ENCODE data around the gene ANXA6. TPM values are rescaled to one million over a fixed set of nuclear protein-coding genes. Genes with fewer than 3 reads are reported as not detected.
A peak's percentile ranks its signal among the peaks of the same experiment; 100 is the strongest.

The ANXA6 gene
- total and polyA plus RNA-seq, 2 experiments from 2014 or later = 122 to 152 TPM

GRCh38 chr5:151153766-151154272 is 3.8 kb downstream of the ANXA6 start:
- Histone ChIP-seq H3K27ac (peak overlapping the region; percentile 30), H3K9me2 (replicated peaks; ENCODE audit: insufficient read depth) (no peaks in the 10 kb centered on the region), H3K79me2 (peaks cover 78% of the 10 kb centered on the region), H3K4me2 (no peak overlapping the region), H3K4me1 (ENCODE audit: insufficient read depth) (peaks cover 62% of the 10 kb centered on the region), H3K4me3 (no peak overlapping the region), H3K36me3 (replicated peaks; ENCODE audit: insufficient read depth, low read depth) (no peaks in the 10 kb centered on the region), H3K9me3 (ENCODE audit: low read depth) (no peaks in the 10 kb centered on the region), H2AFZ (no peak overlapping the region), H3K27me3 (no peaks in the 10 kb centered on the region), H4K20me1 (ENCODE audit: insufficient read depth, poor library complexity, severe bottlenecking) (no peaks in the 10 kb centered on the region)
- DNase-seq (ENCODE audit: low spot score) = no peak
- WGBS (ENCODE audit: low lambda C conversion rate, missing lambda C conversion rate) = 87% methylated on average over 3 of the region's 3 CpGs
- no peak for TF ChIP-seq EZH2phosphoT487 (IDR thresholded peaks at IDR 0.05; ENCODE audit: low read depth, severe bottlenecking, unreplicated experiment)
- TF ChIP-seq EZH2 (IDR thresholded peaks at IDR 0.05; ENCODE audit: borderline replicate concordance) = no peak
- no peak for TF ChIP-seq CTCF (IDR thresholded peaks at IDR 0.05; ENCODE audit: poor library complexity)

GRCh38 chr5:151153300-151153699 is 4.3 kb downstream of the ANXA6 start:
- Histone ChIP-seq H3K4me2 (no peak overlapping the region), H3K9me3 (ENCODE audit: low read depth) (no peaks in the 10 kb centered on the region), H3K27ac (peak overlapping the region; percentile 30), H3K27me3 (no peaks in the 10 kb centered on the region), H3K4me1 (ENCODE audit: insufficient read depth) (peaks cover 57% of the 10 kb centered on the region), H2AFZ (no peak overlapping the region), H4K20me1 (ENCODE audit: insufficient read depth, poor library complexity, severe bottlenecking) (no peaks in the 10 kb centered on the region), H3K9me2 (replicated peaks; ENCODE audit: insufficient read depth) (no peaks in the 10 kb centered on the region), H3K36me3 (replicated peaks; ENCODE audit: insufficient read depth, low read depth) (no peaks in the 10 kb centered on the region), H3K4me3 (no peak overlapping the region), H3K79me2 (peaks cover 77% of the 10 kb centered on the region)
- 79% methylated on average over 3 of the region's 3 CpGs for WGBS (ENCODE audit: low lambda C conversion rate, missing lambda C conversion rate)
- no peak for DNase-seq (ENCODE audit: low spot score)
- TF ChIP-seq EZH2 (IDR thresholded peaks at IDR 0.05; ENCODE audit: borderline replicate concordance) (no peak), EZH2phosphoT487 (IDR thresholded peaks at IDR 0.05; ENCODE audit: low read depth, severe bottlenecking, unreplicated experiment) (no peak), CTCF (IDR thresholded peaks at IDR 0.05; ENCODE audit: poor library complexity) (no peak)

GRCh38 chr5:151151793-151152192 is 5.8 kb downstream of the ANXA6 start:
- H2AFZ ChIP-seq = no peak overlapping the region
- peaks cover 3% of the 10 kb centered on the region for H4K20me1 ChIP-seq (ENCODE audit: insufficient read depth, poor library complexity, severe bottlenecking)
- H3K4me3 ChIP-seq = no peak overlapping the region
- WGBS (ENCODE audit: low lambda C conversion rate, missing lambda C conversion rate) = 67% methylated on average over 5 of the region's 5 CpGs
- H3K9me3 ChIP-seq (ENCODE audit: low read depth) = no peaks in the 10 kb centered on the region
- peak overlapping the region; percentile 96 for H3K27ac ChIP-seq
- peaks cover 52% of the 10 kb centered on the region for H3K4me1 ChIP-seq (ENCODE audit: insufficient read depth)
- no peak for DNase-seq (ENCODE audit: low spot score)
- H3K4me2 ChIP-seq = no peak overlapping the region
- H3K36me3 ChIP-seq (replicated peaks; ENCODE audit: insufficient read depth, low read depth) = no peaks in the 10 kb centered on the region
- H3K9me2 ChIP-seq (replicated peaks; ENCODE audit: insufficient read depth) = no peaks in the 10 kb centered on the region
- TF ChIP-seq CTCF (IDR thresholded peaks at IDR 0.05; ENCODE audit: poor library complexity) (no peak), EZH2 (IDR thresholded peaks at IDR 0.05; ENCODE audit: borderline replicate concordance) (no peak), EZH2phosphoT487 (IDR thresholded peaks at IDR 0.05; ENCODE audit: low read depth, severe bottlenecking, unreplicated experiment) (no peak)
- peaks cover 82% of the 10 kb centered on the region for H3K79me2 ChIP-seq
- no peaks in the 10 kb centered on the region for H3K27me3 ChIP-seq
